GM12801 (cell line): ENCODE measurements around the gene FGG.

Source experiments
- CTCF ChIP-seq: IDR thresholded peaks from one replicate; pipeline ENCODE4 v1.5.1; 2011; ENCODE audit warnings: control low read depth; ENCODE audit not compliant: insufficient read length; ENCODE audit errors: extremely low read depth

FGG gene

GRCh38 chr4:154611833-154612232, 623 bp downstream of the FGG start:
- no peak for TF ChIP-seq CTCF

GRCh38 chr4:154610582-154610981, 1.9 kb downstream of the FGG start:
- no peak for TF ChIP-seq CTCF

- TF ChIP-seq CTCF = no peak
Measured at GRCh38 chr4:154609532-154609931, 2.9 kb downstream of the FGG start.

GRCh38 chr4:154608361-154609252, 3.8 kb downstream of the FGG start:
- TF ChIP-seq CTCF = no peak

- TF ChIP-seq CTCF = no peak
Measured at GRCh38 chr4:154606728-154607723, 5.4 kb downstream of the FGG start.

GRCh38 chr4:154604696-154605200, 7.7 kb downstream of the FGG start:
- TF ChIP-seq CTCF = no peak
